AML-193 (cell line): ENCODE measurements around the gene MMP20.
A peak's percentile ranks its signal among the peaks of the same experiment; 100 is the strongest.

Source experiments
- DNase-seq, 2 experiments: peaks; one replicate each; lab custom pipeline; 2025; lab: John Stamatoyannopoulos, UW

MMP20 gene

GRCh38 chr11:102623128-102623527, 2.0 kb downstream of the MMP20 start:
- no peak for DNase-seq

DNA sequence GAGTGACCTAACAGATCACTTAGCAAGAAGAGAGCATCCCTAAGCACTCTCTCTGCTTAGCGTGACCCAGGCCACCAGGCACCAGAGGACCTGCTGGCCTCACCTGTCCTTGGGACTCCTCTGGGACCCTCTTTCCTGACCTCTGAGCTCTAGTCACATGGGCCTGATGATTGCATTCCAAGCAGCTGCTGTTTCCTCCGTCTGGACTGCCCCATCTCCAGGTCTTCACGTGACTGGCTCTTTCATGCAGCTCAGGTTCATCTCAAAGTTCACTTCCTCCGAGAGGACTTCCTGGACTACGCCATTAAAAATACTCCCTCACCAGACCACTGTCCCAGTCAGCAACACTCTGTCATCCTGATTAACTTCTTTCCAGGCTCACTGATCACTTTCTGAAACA, 2.9 kb downstream of the MMP20 start:
- no peak for DNase-seq

GRCh38 chr11:102620818-102621561, 4.1 kb downstream of the MMP20 start:
- no peak for DNase-seq

DNA sequence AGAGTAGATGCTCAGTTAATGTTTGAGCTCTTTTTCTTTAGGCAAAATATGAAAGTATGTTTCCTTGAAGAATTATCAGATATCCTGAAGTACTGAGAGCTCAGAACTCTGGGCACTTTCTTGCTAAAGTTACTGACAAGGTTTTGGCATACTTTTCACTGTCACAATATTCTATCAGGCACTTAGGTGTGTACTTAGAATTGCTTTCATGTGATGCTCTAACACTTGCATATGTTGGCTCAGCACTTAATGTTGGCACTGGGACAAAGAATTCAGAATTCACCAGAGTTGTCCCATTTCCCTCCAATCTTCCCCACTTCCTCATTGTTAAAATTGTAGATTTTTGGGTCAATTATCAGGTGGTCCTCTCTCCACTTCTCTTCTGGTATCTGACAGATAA, 5.0 kb downstream of the MMP20 start:
- no peak for DNase-seq

GRCh38 chr11:102617466-102618008, 7.6 kb downstream of the MMP20 start:
- no peak for DNase-seq

DNA sequence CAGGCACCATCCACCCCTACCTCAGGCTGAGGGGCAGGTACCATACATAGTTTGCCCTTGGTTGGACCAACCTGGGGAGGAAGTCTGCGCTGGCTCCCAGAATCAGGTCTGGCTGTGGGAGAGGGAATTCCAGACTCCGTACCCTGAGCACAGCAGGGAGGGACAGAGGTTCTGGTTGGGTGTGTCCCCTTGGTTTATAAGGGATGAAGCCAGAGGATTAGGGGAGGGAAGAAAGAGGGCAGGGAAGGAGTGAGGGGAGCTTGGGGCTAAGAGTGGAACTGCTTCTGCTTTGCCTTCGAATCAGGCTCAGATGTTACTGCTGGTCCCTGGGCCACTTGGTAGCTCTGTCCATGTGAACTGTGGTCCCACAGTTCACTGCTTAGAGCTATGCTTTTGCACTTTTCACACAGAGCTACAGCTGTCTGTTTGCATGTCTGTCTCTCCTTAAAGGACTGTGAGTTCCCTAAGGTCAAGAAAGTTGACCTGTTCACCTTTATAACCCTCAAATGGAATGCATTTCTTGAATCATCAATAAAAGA, 9.2 kb downstream of the MMP20 start:
- DNase-seq, result no peak

GRCh38 chr11:102615077-102615893, 9.8 kb downstream of the MMP20 start:
- no peak for DNase-seq

- no peak for DNase-seq
Measured at GRCh38 chr11:102614485-102614884, 10.6 kb downstream of the MMP20 start.

DNA sequence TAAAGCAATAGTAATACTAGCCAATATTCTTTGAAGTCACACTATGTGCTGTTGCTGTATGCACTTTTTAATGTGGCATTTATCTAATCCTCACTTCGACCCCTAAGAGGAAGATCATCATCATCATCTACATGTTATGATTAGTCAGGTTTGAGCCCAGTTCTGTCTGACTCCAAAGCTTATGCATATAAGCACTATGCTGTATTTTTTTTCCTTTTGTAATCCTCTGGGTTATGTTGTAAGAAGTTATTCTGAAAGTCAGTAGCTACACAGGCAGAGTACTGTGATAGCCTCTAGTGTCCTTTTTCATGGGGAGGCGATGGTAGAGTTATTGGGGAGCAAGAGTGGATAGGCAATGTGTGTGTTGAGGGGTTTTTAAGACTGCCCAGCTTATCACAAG, 11.1 kb downstream of the MMP20 start:
- no peak for DNase-seq

GRCh38 chr11:102613450-102613849, 11.7 kb downstream of the MMP20 start:
- no peak for DNase-seq

DNA sequence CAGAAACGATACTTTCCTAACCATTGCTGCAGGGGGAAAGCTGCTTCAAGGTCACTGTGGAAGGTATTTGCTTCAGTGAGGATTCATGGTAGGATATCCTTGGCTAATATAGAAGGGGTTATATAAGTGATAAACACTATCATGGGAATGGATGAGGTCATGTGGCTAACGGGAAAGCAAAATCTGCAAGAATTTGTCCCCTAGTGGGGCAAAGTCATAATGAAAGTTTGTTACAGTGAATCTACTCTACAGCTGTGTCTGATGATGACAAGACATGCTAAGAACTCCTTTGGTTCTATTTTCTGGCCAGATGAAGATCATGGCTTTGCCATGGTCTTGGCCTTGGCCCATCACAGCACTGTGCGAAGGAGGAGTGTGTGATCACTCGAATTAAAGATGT, 13.8 kb downstream of the MMP20 start:
- DNase-seq, result no peak

DNA sequence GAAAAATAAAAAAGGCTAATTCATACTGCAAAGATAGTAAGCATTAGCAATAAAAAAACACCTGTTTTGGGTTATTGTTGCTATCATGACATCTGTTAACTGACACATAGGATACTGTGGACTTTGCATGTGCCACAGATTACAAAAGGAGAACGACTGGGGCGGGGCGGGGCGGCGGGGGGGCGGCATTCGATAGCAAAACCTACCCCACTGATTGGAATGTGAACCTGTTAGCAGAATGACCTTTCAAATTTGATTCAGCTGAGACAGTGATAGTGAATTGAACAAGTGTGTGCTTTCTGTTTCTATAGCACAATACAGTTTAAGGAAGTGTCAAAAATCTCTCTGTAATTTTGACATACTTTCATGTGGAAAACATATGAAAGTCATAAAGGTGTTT, 14.9 kb downstream of the MMP20 start:
- DNase-seq, result no peak

DNA sequence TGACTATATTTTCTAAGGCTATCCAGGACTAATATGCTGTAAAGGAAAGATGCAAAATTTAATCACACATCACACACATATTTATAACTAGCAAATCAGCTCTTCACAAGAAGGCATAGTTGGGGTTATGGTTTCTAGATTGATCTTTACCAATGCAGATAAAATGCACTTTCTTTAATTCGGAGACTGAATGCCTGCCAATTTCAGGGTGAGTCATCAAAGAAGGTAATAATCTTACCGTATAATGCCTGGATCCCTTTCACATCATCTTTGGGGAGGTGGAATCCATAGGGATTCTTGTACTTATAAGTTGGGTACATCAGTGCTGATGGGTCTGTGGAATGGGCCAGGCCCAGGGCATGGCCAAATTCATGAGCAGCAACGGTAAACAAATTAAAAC, 16.4 kb downstream of the MMP20 start:
- no peak for DNase-seq

DNA sequence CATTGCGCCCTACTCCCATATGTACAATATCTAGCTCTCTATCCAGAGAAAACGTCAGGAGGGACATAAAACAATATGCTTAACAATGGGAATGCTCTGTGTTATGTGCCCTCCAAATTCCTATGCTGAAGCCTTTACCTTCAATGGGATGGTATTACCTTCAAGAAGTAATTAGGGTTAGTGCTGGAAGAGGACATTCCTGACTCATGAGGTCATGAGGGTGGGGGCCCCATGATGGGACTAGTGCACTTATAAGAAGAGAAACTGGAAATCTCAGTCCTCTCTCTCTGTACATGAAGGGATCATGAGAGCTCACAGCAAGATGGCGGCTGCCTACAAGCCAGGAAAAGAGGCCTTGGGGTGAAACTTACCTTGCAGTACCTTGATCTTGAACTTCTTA, 20.3 kb downstream of the MMP20 start:
- no peak for DNase-seq

GRCh38 chr11:102604011-102604410, 21.1 kb downstream of the MMP20 start:
- DNase-seq, result no peak

DNA sequence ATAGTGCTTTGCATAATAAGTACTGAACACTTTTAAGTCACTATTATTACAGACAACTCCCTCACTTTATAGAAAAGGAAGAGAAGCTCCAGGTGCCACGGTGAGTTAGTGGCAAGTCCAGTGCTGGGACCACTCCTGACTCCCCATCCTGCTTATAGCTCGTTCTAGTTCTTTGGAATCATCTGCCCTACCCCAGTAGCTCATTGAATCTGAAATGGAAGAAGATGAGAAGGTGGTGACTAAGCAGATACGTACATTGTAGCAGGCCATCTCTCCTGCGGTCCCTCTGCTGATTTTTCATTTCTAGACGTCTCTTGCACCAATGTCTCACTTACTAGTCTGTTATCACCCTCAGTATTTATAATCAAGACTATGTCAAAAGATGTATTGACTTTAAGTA, 21.6 kb downstream of the MMP20 start:
- DNase-seq, result no peak

GRCh38 chr11:102603091-102603490, 22.0 kb downstream of the MMP20 start:
- DNase-seq, result no peak

DNA sequence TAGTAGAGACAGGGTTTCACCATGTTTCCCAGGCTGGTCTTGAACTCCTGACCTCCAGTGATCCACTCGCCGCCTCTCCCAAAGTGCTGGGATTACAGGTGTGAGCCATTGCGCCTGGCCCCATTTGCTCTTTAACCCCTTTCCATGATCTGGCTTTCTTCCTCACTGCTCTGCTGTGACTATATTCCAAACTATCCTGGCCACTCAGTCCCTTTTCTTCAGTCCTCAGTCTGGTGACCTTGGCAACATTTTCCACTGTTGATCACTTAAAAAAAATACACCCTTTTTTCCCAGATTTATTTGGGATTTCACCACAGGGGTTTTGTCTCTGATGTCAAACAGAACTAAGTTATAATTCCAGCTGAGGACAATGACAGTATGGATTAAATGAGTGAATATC, 24.5 kb downstream of the MMP20 start:
- DNase-seq, result no peak

DNA sequence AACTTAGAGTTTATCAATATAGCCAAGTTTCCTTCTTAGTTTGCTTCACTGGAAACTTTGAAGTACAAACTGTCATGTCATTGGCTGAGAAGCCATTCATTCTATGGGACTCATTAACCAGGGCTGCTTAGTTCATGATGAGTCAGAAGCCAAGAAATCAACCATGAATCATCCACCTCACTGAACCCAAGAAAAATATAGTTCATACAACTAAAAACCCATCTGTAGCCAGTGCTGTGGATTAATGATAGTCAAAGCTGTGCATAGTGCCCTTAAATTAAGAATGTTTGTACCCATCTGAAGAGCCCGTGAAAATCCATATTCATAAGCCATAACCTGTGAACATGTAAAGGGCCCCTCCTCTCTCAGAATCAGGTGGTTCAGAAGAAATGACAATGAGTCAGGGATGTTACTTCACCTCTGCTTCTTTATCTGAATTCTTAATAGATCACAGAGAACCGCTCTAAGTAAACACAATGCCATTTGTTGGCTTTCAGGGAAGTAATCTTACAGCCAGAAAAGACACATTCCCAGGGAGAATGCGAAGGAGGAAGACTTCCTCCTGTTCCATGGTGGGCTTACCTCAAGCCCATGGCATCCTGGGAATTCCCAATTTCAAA, 25.4 kb downstream of the MMP20 start:
- peak; percentile 24 to 33 for DNase-seq

DNA sequence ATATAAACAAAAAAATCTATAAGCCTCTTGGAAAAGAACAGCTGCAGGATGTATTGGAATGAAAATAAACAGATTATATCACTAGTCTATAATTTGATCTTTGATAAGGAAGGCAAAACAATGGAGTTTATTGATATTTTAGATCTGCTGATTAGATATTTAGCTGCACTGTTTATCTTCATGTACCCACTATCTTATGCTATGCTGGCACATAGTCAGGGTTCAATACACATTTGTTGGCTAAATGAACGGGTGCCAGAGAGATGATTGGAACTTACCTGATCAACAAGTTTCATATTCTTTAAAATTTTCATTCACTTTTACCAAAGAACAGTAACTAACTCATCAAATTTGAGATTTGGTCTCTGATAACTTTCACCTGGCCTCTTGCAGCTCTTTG, 26.9 kb downstream of the MMP20 start:
- DNase-seq, result no peak

- no peak for DNase-seq
Measured at GRCh38 chr11:102596578-102596977, 28.6 kb downstream of the MMP20 start.
